ENCODE data around the gene ESPN. TPM values are rescaled to one million over a fixed set of nuclear protein-coding genes. Genes with fewer than 3 reads are reported as not detected.

Gene ESPN
- total RNA-seq, 1 experiment from 2014 or later, result 53.1 TPM

DNA sequence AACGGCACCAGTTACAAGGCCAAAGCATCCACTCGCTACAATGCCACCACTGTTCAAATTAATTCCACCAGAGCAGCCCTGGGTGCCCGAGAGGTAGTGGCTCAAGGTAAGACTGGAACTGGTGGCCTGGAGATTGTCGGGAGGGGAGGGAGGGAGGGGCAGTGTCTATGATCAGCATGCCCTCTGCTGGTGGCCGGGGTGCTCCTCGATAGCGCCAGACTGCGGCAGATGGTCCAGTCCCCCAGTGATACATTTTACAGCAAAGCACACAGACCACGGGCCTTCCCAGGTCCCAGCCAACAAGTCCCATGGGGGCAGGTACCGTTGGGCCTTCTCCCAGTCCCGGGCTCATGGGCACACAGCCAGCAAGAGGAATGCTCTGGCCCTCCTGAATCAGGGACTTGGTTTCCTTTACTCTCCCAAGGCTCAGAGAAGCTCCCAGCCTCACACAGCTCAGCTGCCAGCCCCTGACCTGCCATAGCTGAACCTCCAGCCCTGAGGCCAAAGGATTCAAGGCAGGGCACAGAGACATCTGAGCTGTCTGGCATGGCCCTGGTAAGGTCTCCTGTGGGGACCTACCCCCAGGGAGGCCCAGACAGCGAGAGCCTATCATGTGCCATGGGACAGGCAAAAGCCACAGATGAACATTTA, 46.4 kb upstream of the ESPN start:
- H3K56ac ChIP-seq (ENCODE audit: insufficient read length, low read depth, low read length), result no peak overlapping the region
- no peaks in the 10 kb centered on the region for H3K23me2 ChIP-seq (ENCODE audit: insufficient read length, low read depth, low read length, poor library complexity, severe bottlenecking)
- WGBS (ENCODE audit: extremely low coverage, insufficient read length, low lambda C conversion rate), result no CpG with 5 or more reads among the region's 12 CpGs
- Mint-ChIP-seq H3K27me3 (ENCODE audit: low read depth) (no peaks in the 10 kb centered on the region), H3K36me3 (ENCODE audit: insufficient read depth in 1 of 3, low read depth in 3 of 3) (peaks cover 2 to 10% (median 6%) of the 10 kb centered on the region in 3 experiments; a peak in 5 of 7 replicates), H3K27ac (peak overlapping the region in 1 of 3 experiments; percentile 88; a peak in 2 of 7 replicates), H3K4me3 (no peak overlapping the region; a peak in 1 of 5 replicates), H3K9me3 (peaks cover 5 to 10% of the 10 kb centered on the region in 2 experiments; a peak in 4 of 5 replicates), H3K4me1 (peaks cover 7% of the 10 kb centered on the region in 2 experiments)
- no peak overlapping the region for H4K91ac ChIP-seq (ENCODE audit: insufficient read length, low read depth, low read length)
- TF ChIP-seq, protein P1, sequence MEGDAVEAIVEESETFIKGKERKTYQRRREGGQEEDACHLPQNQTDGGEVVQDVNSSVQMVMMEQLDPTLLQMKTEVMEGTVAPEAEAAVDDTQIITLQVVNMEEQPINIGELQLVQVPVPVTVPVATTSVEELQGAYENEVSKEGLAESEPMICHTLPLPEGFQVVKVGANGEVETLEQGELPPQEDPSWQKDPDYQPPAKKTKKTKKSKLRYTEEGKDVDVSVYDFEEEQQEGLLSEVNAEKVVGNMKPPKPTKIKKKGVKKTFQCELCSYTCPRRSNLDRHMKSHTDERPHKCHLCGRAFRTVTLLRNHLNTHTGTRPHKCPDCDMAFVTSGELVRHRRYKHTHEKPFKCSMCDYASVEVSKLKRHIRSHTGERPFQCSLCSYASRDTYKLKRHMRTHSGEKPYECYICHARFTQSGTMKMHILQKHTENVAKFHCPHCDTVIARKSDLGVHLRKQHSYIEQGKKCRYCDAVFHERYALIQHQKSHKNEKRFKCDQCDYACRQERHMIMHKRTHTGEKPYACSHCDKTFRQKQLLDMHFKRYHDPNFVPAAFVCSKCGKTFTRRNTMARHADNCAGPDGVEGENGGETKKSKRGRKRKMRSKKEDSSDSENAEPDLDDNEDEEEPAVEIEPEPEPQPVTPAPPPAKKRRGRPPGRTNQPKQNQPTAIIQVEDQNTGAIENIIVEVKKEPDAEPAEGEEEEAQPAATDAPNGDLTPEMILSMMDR (conservative IDR thresholded peaks at IDR 0.05), result peak; percentile 61
- no peak overlapping the region for H2BK20ac ChIP-seq (ENCODE audit: low read depth, low read length, poor library complexity, severe bottlenecking)
- H2AFZ ChIP-seq (ENCODE audit: low read length), result no peak overlapping the region
- no peaks in the 10 kb centered on the region for H3K27me3 ChIP-seq (ENCODE audit: insufficient read depth, low read length)
- H3K79me1 ChIP-seq (ENCODE audit: insufficient read depth, low read depth, low read length, poor library complexity, severe bottlenecking), result peaks cover 7% of the 10 kb centered on the region
- H3K9me3 ChIP-seq (ENCODE audit: control insufficient read depth, low read depth, low read length), result no peaks in the 10 kb centered on the region
- H3T11ph ChIP-seq (ENCODE audit: low read length), result no peak overlapping the region
- peak; percentile 68 for DNase-seq
- no peak overlapping the region for H3K23ac ChIP-seq (ENCODE audit: insufficient read length, low read depth, low read length)
- H3K27ac ChIP-seq (ENCODE audit: insufficient read length, low read depth, low read length), result no peak overlapping the region
- H4K8ac ChIP-seq (replicated peaks; ENCODE audit: insufficient read length, low read depth, low read length), result no peak overlapping the region
- H3K4me2 ChIP-seq (ENCODE audit: insufficient read depth, insufficient read length, low read length), result no peak overlapping the region
- no peak overlapping the region for H2BK12ac ChIP-seq (ENCODE audit: insufficient read length, low read depth, low read length)
- no peaks in the 10 kb centered on the region for H3K4me1 ChIP-seq (ENCODE audit: insufficient read depth, low read length)
- no peak overlapping the region for H2BK15ac ChIP-seq (ENCODE audit: low read depth, low read length)
- no peak overlapping the region for H4K5ac ChIP-seq (ENCODE audit: insufficient read length, low read depth, low read length)
- no peak overlapping the region for H2BK120ac ChIP-seq (ENCODE audit: low read depth, low read length, poor library complexity, severe bottlenecking)
- H2BK5ac ChIP-seq (ENCODE audit: insufficient read length, low read length), result no peak overlapping the region
- no peak overlapping the region for H3K18ac ChIP-seq (ENCODE audit: insufficient read length, low read depth, low read length)
- no peak overlapping the region for H3K9ac ChIP-seq (ENCODE audit: extremely low read depth, insufficient read length, low read length)
- H3K14ac ChIP-seq (ENCODE audit: insufficient read depth, low read length), result no peak overlapping the region
- H3K4ac ChIP-seq (ENCODE audit: low read depth, low read length), result no peak overlapping the region
- H2AK5ac ChIP-seq (ENCODE audit: insufficient read length, low read length), result no peak overlapping the region
- peaks cover 18% of the 10 kb centered on the region; the same call in 1 of the 2 replicates for H3K79me2 ChIP-seq (ENCODE audit: insufficient read depth, low read length)
- H4K20me1 ChIP-seq (ENCODE audit: control insufficient read depth, insufficient read depth, insufficient read length), result no peaks in the 10 kb centered on the region
